ENCODE measurements around the gene TMEM150A.

DNA sequence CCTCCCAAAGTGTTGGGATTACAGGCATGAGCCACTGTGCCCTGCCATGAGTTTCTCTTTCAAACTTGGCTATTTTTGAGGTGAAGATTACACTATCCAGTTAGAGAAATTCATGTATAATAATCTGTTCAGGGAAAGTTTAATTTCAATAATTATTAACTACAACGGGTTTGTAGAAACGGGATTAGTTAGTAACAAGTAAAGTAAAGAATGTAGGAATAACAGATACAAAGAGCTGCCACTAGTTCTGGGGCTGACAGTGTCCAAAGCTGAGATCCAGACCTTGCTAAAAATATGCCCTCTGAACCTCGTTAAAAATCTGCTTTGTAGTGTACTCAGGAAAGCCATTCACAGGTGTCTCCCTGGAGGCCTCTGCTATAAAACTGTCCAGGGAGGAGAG is 48.6 kb upstream of the TMEM150A start:
- TF ChIP-seq SMC3 (conservative IDR thresholded peaks at IDR 0.05; ENCODE audit: poor library complexity) (no peak), TAF1 (IDR thresholded peaks at IDR 0.05; ENCODE audit: low read depth) (no peak)
- TF ChIP-seq, protein P1, sequence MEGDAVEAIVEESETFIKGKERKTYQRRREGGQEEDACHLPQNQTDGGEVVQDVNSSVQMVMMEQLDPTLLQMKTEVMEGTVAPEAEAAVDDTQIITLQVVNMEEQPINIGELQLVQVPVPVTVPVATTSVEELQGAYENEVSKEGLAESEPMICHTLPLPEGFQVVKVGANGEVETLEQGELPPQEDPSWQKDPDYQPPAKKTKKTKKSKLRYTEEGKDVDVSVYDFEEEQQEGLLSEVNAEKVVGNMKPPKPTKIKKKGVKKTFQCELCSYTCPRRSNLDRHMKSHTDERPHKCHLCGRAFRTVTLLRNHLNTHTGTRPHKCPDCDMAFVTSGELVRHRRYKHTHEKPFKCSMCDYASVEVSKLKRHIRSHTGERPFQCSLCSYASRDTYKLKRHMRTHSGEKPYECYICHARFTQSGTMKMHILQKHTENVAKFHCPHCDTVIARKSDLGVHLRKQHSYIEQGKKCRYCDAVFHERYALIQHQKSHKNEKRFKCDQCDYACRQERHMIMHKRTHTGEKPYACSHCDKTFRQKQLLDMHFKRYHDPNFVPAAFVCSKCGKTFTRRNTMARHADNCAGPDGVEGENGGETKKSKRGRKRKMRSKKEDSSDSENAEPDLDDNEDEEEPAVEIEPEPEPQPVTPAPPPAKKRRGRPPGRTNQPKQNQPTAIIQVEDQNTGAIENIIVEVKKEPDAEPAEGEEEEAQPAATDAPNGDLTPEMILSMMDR (IDR thresholded peaks at IDR 0.05; ENCODE audit: poor library complexity, severe bottlenecking): no peak
- TF ChIP-seq, protein P2, sequence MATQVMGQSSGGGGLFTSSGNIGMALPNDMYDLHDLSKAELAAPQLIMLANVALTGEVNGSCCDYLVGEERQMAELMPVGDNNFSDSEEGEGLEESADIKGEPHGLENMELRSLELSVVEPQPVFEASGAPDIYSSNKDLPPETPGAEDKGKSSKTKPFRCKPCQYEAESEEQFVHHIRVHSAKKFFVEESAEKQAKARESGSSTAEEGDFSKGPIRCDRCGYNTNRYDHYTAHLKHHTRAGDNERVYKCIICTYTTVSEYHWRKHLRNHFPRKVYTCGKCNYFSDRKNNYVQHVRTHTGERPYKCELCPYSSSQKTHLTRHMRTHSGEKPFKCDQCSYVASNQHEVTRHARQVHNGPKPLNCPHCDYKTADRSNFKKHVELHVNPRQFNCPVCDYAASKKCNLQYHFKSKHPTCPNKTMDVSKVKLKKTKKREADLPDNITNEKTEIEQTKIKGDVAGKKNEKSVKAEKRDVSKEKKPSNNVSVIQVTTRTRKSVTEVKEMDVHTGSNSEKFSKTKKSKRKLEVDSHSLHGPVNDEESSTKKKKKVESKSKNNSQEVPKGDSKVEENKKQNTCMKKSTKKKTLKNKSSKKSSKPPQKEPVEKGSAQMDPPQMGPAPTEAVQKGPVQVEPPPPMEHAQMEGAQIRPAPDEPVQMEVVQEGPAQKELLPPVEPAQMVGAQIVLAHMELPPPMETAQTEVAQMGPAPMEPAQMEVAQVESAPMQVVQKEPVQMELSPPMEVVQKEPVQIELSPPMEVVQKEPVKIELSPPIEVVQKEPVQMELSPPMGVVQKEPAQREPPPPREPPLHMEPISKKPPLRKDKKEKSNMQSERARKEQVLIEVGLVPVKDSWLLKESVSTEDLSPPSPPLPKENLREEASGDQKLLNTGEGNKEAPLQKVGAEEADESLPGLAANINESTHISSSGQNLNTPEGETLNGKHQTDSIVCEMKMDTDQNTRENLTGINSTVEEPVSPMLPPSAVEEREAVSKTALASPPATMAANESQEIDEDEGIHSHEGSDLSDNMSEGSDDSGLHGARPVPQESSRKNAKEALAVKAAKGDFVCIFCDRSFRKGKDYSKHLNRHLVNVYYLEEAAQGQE (IDR thresholded peaks at IDR 0.05; ENCODE audit: borderline replicate concordance): no peak
